K562 (cell line): Measurements from ENCODE around the gene DOCK1. TPM values are rescaled to one million over a fixed set of nuclear protein-coding genes. Genes with fewer than 3 reads are reported as not detected.

Experiments
- ATAC-seq: fragments of 200-7000 bp; cut with Tn5 transposase; 3 replicates; pipeline ENCODE4 v1.9.1; 2020; ENCODE audit warnings: moderate library complexity
- BruUV-seq: library from RNA; stranded (reverse); fragments of 400-500 nt; replicated peaks from 2 replicates; lab custom pipeline; 2021; lab: Mats Ljungman, UMichigan
- CTCF ChIA-PET: fragments of 300-600 bp; formaldehyde crosslinking; extraction: SDS; loops from one replicate; lab custom pipeline; 2021; ENCODE audit warnings: low intra/inter-chr PET ratio; lab: Yijun Ruan, JAX
- POLR2A ChIA-PET: fragments of 300-600, 350-650 bp; sonication (Branson Sonifier 250); formaldehyde crosslinking; extraction: SDS; loops from one replicate; lab custom pipeline; 2021; ENCODE audit warnings: antibody characterized with exemption, inconsistent platforms; lab: Yijun Ruan, JAX
- DNase-seq, 4 experiments: peaks; one replicate each; pipeline versions ENCODE4 v3.0.0 to v3.0.0-alpha.2; 2011 to 2018; ENCODE audit warnings: low spot score in 3 of 4, mixed read lengths in 3 of 4; ENCODE audit errors: extremely low read depth in 1 of 4
- FAIRE-seq: peaks from 2 replicates; lab custom pipeline; 2011; peaks lifted over from hg19 to GRCh38; lab: Jason Lieb, UNC
- H2AFZ ChIP-seq: 2 replicates; pipeline ENCODE4 v1.6.0; 2011; ENCODE audit warnings: low read depth, low read length, control low read depth, inconsistent platforms
- H3K27ac ChIP-seq: fragments of 200-600 bp; 3 replicates; pipeline ENCODE4 v1.8.0; 2011; ENCODE audit warnings: low read depth, mild to moderate bottlenecking, control low read depth, inconsistent platforms, low read length, moderate library complexity, mixed read lengths; ENCODE audit errors: extremely low read depth
- H3K27me3 ChIP-seq, 2 experiments: fragments of 300-600 bp in 1 of 2; 2 replicates in 1 of 2; 3 replicates in 1 of 2; pipeline versions ENCODE4 v1.6.0 to v1.8.0; 2011; ENCODE audit warnings: inconsistent platforms in 2 of 2, low read length in 2 of 2, mild to moderate bottlenecking in 1 of 2, mixed read lengths in 1 of 2, moderate library complexity in 1 of 2; ENCODE audit not compliant: control insufficient read depth in 2 of 2, insufficient read depth in 2 of 2
- H3K36me3 ChIP-seq: fragments of 300-600 bp; 3 replicates; pipeline ENCODE4 v1.8.0; 2011; ENCODE audit warnings: mild to moderate bottlenecking, low read length, inconsistent platforms; ENCODE audit not compliant: control insufficient read depth, insufficient read depth
- H3K4me1 ChIP-seq, 2 experiments: fragments of 200-600 bp in 1 of 2; replicated peaks in 1 of 2; 2 replicates in 1 of 2; 3 replicates in 1 of 2; pipeline versions ENCODE4 v1.5.1 to v1.8.0; 2011; ENCODE audit warnings: inconsistent platforms in 2 of 2, low read length in 2 of 2, mild to moderate bottlenecking in 1 of 2, mixed read lengths in 1 of 2, moderate library complexity in 1 of 2; ENCODE audit not compliant: control insufficient read depth in 2 of 2, insufficient read depth in 2 of 2
- H3K4me2 ChIP-seq: 2 replicates; pipeline ENCODE4 v1.6.1; 2011; ENCODE audit warnings: low read length, control low read depth, inconsistent platforms, mixed read lengths; ENCODE audit not compliant: insufficient read depth
- H3K4me3 ChIP-seq: fragments of 200-600 bp; sonication (generic), shearing (Covaris generic); 2 replicates; pipeline ENCODE4 v1.5.1; 2016; ENCODE audit warnings: control low read depth, inconsistent platforms
- H3K79me2 ChIP-seq: fragments of 200-600 bp; 3 replicates; pipeline ENCODE4 v1.8.0; 2011; ENCODE audit warnings: low read length, inconsistent platforms; ENCODE audit not compliant: control insufficient read depth, insufficient read depth
- H3K9ac ChIP-seq, 2 experiments: 2 replicates each; pipeline versions ENCODE4 v1.6.0 to v1.6.1; 2011; ENCODE audit warnings: low read depth in 2 of 2, low read length in 2 of 2, control low read depth in 1 of 2, inconsistent platforms in 1 of 2, mild to moderate bottlenecking in 1 of 2, mixed read lengths in 1 of 2; ENCODE audit not compliant: insufficient read depth in 1 of 2
- H3K9me1 ChIP-seq: one replicate; pipeline ENCODE4 v1.6.0; 2011; ENCODE audit warnings: inconsistent platforms, mild to moderate bottlenecking, low read length, moderate library complexity; ENCODE audit not compliant: control insufficient read depth, insufficient read depth
- H3K9me3 ChIP-seq: replicated peaks from 2 replicates; pipeline ENCODE4 v1.5.1; 2011; ENCODE audit warnings: low read depth, low read length, inconsistent platforms; ENCODE audit not compliant: control insufficient read depth, insufficient read depth
- H4K20me1 ChIP-seq: replicated peaks from 2 replicates; pipeline ENCODE4 v1.6.1; 2011; ENCODE audit warnings: low read length, inconsistent platforms, mixed read lengths; ENCODE audit not compliant: control insufficient read depth, insufficient read depth
- KAT2B ChIP-seq: IDR thresholded peaks from one replicate; pipeline ENCODE4 v1.6.1; 2012; ENCODE audit warnings: low read depth, mild to moderate bottlenecking, control low read depth, inconsistent platforms, low read length, moderate library complexity
- WGBS: fragments of 100-300 bp; shearing (Covaris generic); methylation state at CpG from one replicate; pipeline ENCODE4 v1.1.6; 2016; ENCODE audit warnings: low coverage, mixed read lengths; ENCODE audit not compliant: insufficient coverage; ENCODE audit errors: missing lambda C conversion rate; 5-methylcytosine and 5-hydroxymethylcytosine counted together
- in situ Hi-C: fragments of 300-500 bp; cut with MboI; formaldehyde crosslinking; loops from 4 replicates; pipeline ENCODE4 v1.15.0; 2018; ENCODE audit warnings: inconsistent platforms, mixed read lengths
- intact Hi-C: fragments of 100-400 bp; cut with micrococcal nuclease; formaldehyde crosslinking; loops from 2 replicates; pipeline ENCODE4 v1.14.2; 2022
- polyA plus RNA-seq, 8 experiments: library from polyadenylated mRNA; depleted of rRNA in 4 of 8; stranded (reverse) in 5 of 8; unstranded in 3 of 8; fragments of >200 nt; fragmentation: Nextera tagmentation in 2 of 8; fragmentation: Illumina TruSeq in 1 of 8; extraction: Ambion mirVana in 2 of 8; extraction: Trizol in 1 of 8; gene quantifications; 2 replicates each; pipeline versions ENCODE4 v1.2.1 to v1.2.3, GENCODE V29; 2011 to 2014; ENCODE audit warnings: inconsistent platforms in 1 of 8, missing spikeins in 1 of 8
- total RNA-seq, 7 experiments: library from RNA; depleted of rRNA in 6 of 7; stranded (reverse); fragments of >200 nt in 6 of 7; fragmentation: Illumina TruSeq in 2 of 7; extraction: Trizol in 2 of 7; gene quantifications; 2 replicates each; pipeline versions ENCODE4 v1.2.1 to v1.2.3, GENCODE V29; 2011 to 2021; ENCODE audit warnings: low replicate concordance in 1 of 7
- TF ChIP-seq, protein P1 (sequence below): fragments of 250-450 bp; sonication (Bioruptor Pico); IDR thresholded peaks from 2 replicates; pipeline ENCODE4 v1.4.0; 2020; ENCODE audit warnings: mild to moderate bottlenecking, moderate library complexity

Gene DOCK1
- total and polyA plus RNA-seq, 9 of the 15 experiments (the other 6 are each of a cell fraction or from before 2014, with no cell fraction given): 0.31 TPM; not detected in 8

DNA sequence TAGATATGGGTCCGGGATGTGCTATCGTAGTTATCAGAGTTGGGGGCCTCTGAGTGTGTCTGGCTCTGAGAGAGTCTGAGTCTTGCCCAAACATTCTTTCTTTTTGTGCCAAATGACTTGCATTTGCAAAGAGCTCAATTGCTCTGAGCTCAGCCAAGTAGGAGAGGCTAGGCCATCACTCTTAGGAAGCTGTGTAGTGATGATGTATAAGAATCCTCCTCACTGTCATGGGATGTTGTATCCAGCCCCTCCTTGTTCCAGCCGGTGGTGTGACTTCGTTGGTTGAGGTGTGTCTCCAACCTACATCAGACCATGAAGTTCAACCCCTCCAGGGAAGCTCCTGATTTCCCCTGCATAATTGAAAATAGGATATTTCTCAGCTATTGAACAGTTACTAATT, 546.4 kb downstream of the DOCK1 start:
- POLR2A ChIA-PET: no interaction called here
- Histone ChIP-seq H3K27me3 (no peaks in the 10 kb centered on the region), H3K9ac (no peak overlapping the region), H3K4me3 (no peak overlapping the region), H3K4me1 (no peaks in the 10 kb centered on the region), H3K4me2 (no peak overlapping the region), H3K9me3 (no peaks in the 10 kb centered on the region), H3K79me2 (no peaks in the 10 kb centered on the region), H4K20me1 (no peaks in the 10 kb centered on the region), H2AFZ (no peak overlapping the region), H3K9me1 (no peaks in the 10 kb centered on the region), H3K27ac (no peak overlapping the region), H3K36me3 (no peaks in the 10 kb centered on the region)
- intact Hi-C loops: no loop called here
- DNase-seq: no peak
- no peak for ATAC-seq
- TF ChIP-seq KAT2B: no peak
- in situ Hi-C loops: no loop called here
- no peak for FAIRE-seq
- CTCF ChIA-PET: no interaction called here
- BruUV-seq: no TSS peak
- 4% methylated on average over 4 of the region's 4 CpGs for WGBS

DNA sequence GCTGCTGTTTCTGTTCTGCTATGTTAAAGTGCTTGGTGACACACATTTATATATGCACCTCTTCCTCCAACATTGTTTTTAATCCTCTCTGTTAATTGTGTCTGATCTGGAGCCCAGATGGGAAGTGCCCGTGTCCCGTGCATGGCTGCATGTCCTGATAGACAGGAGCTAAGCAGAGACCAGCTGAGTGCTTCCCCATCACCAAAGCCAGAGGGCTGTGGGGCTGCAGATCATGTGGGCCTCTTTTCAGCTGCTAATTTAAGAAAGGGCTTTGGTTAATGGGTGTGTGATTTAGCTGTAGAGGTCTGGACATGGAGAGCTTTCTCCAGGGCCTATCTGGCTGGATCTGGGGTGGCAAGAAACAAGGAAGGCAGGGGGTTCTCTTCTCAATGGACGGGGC, 547.3 kb downstream of the DOCK1 start:
- no peak overlapping the region for H3K9ac ChIP-seq
- H3K27me3 ChIP-seq: no peaks in the 10 kb centered on the region
- DNase-seq (no peak), FAIRE-seq (no peak), ATAC-seq (no peak)
- WGBS: 0% methylated on average over 3 of the region's 3 CpGs
- ChIA-PET POLR2A (no interaction called here), CTCF (no interaction called here)
- H4K20me1 ChIP-seq: no peaks in the 10 kb centered on the region
- H3K9me3 ChIP-seq: no peaks in the 10 kb centered on the region
- H3K9me1 ChIP-seq: no peaks in the 10 kb centered on the region
- H3K4me2 ChIP-seq: no peak overlapping the region
- H3K36me3 ChIP-seq: no peaks in the 10 kb centered on the region
- intact Hi-C loops (no loop called here), in situ Hi-C loops (no loop called here)
- TF ChIP-seq, protein P1, sequence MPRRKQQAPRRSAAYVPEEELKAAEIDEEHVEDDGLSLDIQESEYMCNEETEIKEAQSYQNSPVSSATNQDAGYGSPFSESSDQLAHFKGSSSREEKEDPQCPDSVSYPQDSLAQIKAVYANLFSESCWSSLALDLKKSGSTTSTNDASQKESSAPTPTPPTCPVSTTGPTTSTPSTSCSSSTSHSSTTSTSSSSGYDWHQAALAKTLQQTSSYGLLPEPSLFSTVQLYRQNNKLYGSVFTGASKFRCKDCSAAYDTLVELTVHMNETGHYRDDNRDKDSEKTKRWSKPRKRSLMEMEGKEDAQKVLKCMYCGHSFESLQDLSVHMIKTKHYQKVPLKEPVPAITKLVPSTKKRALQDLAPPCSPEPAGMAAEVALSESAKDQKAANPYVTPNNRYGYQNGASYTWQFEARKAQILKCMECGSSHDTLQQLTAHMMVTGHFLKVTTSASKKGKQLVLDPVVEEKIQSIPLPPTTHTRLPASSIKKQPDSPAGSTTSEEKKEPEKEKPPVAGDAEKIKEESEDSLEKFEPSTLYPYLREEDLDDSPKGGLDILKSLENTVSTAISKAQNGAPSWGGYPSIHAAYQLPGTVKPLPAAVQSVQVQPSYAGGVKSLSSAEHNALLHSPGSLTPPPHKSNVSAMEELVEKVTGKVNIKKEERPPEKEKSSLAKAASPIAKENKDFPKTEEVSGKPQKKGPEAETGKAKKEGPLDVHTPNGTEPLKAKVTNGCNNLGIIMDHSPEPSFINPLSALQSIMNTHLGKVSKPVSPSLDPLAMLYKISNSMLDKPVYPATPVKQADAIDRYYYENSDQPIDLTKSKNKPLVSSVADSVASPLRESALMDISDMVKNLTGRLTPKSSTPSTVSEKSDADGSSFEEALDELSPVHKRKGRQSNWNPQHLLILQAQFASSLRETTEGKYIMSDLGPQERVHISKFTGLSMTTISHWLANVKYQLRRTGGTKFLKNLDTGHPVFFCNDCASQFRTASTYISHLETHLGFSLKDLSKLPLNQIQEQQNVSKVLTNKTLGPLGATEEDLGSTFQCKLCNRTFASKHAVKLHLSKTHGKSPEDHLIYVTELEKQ (CRISPR knock-in tag): no peak
- H3K4me1 ChIP-seq: no peaks in the 10 kb centered on the region
- no peak overlapping the region for H3K27ac ChIP-seq
- BruUV-seq: no TSS peak
- no peaks in the 10 kb centered on the region for H3K79me2 ChIP-seq
- H2AFZ ChIP-seq: no peak overlapping the region
- H3K4me3 ChIP-seq: no peak overlapping the region
